HCT116 (cell line): Measurements from ENCODE around the gene PDGFD. TPM values are rescaled to one million over a fixed set of nuclear protein-coding genes. Genes with fewer than 3 reads are reported as not detected.

Experiments used
- ATAC-seq: fragments of 200-7000 bp; cut with Tn5 transposase; 2 replicates; pipeline ENCODE4 v1.9.1; 2020; ENCODE audit warnings: mild to moderate bottlenecking, moderate library complexity
- BruUV-seq: library from RNA; stranded (reverse); fragments of 400-500 nt; replicated peaks from 2 replicates; lab custom pipeline; 2021; lab: Mats Ljungman, UMichigan
- CTCF ChIA-PET: fragments of 300-600 bp; sonication (Branson Sonifier 250); formaldehyde crosslinking; loops from one replicate; lab custom pipeline; 2021; ENCODE audit warnings: antibody characterized with exemption; lab: Charles Lee
- POLR2A ChIA-PET: fragments of 300-600, 350-600 bp; sonication (Branson Sonifier 250); formaldehyde crosslinking; loops from one replicate; lab custom pipeline; 2021; ENCODE audit warnings: antibody characterized with exemption; lab: Charles Lee
- RAD21 ChIA-PET, 2 experiments: fragments of 300-600 bp; sonication (Branson Sonifier 250); formaldehyde crosslinking; loops; one replicate each; lab custom pipeline; 2023; ENCODE audit warnings: low total read pairs in 2 of 2; ENCODE audit not compliant: uncharacterized antibody in 2 of 2, unreplicated experiment in 2 of 2, low non-redundant PET in 1 of 2; lab: Charles Lee
- DNase-seq: peaks from one replicate; pipeline ENCODE4 v3.0.0-alpha.2; 2010; ENCODE audit warnings: low read depth, low spot score
- H2AFZ ChIP-seq: fragments of 200-600 bp; shearing (Covaris generic), sonication (generic); 2 replicates; pipeline ENCODE4 v1.6.1; 2017; ENCODE audit warnings: low read depth, mixed run types, mixed read lengths, antibody characterized with exemption, low read length; ENCODE audit not compliant: poor library complexity, severe bottlenecking
- H3K27ac ChIP-seq: 2 replicates; pipeline ENCODE4 v1.5.1; 2012; ENCODE audit warnings: low read depth, low read length
- H3K27me3 ChIP-seq: fragments of 200-600 bp; sonication (generic); 2 replicates; pipeline ENCODE4 v1.6.1; 2016; ENCODE audit warnings: mixed run types, low read length, mixed read lengths; ENCODE audit not compliant: insufficient read depth
- H3K36me3 ChIP-seq, 2 experiments: fragments of 200-500 bp in 1 of 2; fragments of 200-600 bp in 1 of 2; sonication (Bioruptor generic) in 1 of 2; sonication (generic) in 1 of 2; 2 replicates each; pipeline versions ENCODE4 v1.5.1 to v1.6.1; 2014 to 2016; ENCODE audit warnings: low read length in 2 of 2, inconsistent platforms in 1 of 2, mixed read lengths in 1 of 2, mixed run types in 1 of 2; ENCODE audit not compliant: insufficient read depth in 2 of 2, control insufficient read depth in 1 of 2
- H3K4me1 ChIP-seq, 2 experiments: fragments of 200-600 bp in 1 of 2; sonication (generic) in 1 of 2; 2 replicates each; pipeline versions ENCODE4 v1.5.1 to v1.6.1; 2012 to 2017; ENCODE audit warnings: low read length in 2 of 2, inconsistent platforms in 1 of 2, mild to moderate bottlenecking in 1 of 2, mixed read lengths in 1 of 2, mixed run types in 1 of 2, moderate library complexity in 1 of 2; ENCODE audit not compliant: insufficient read depth in 2 of 2, control insufficient read depth in 1 of 2
- H3K4me2 ChIP-seq: fragments of 200-600 bp; sonication (generic); 2 replicates; pipeline ENCODE4 v1.6.1; 2017; ENCODE audit warnings: mixed run types, low read length, mixed read lengths
- H3K4me3 ChIP-seq, 2 experiments: fragments of 200-600 bp in 1 of 2; sonication (generic) in 1 of 2; replicated peaks in 1 of 2; 2 replicates each; pipeline ENCODE4 v1.5.1; 2011 to 2016; ENCODE audit warnings: low read length in 2 of 2, control low read depth in 1 of 2, low read depth in 1 of 2, mild to moderate bottlenecking in 1 of 2, mixed read lengths in 1 of 2, mixed run types in 1 of 2
- H3K79me2 ChIP-seq: fragments of 200-600 bp; sonication (generic); 2 replicates; pipeline ENCODE4 v1.6.1; 2017; ENCODE audit warnings: mild to moderate bottlenecking, mixed run types, low read length, moderate library complexity, mixed read lengths; ENCODE audit not compliant: insufficient read depth
- H3K9ac ChIP-seq: fragments of 200-600 bp; sonication (generic); 2 replicates; pipeline ENCODE4 v1.6.1; 2016; ENCODE audit warnings: low read length, mixed read lengths
- H3K9me2 ChIP-seq: fragments of 200-600 bp; sonication (generic), shearing (Covaris generic); 2 replicates; pipeline ENCODE4 v1.6.1; 2017; ENCODE audit warnings: mixed run types, mild to moderate bottlenecking, moderate library complexity; ENCODE audit not compliant: insufficient read depth
- H3K9me3 ChIP-seq, 2 experiments: fragments of 200-500 bp in 1 of 2; fragments of 200-600 bp in 1 of 2; sonication (Bioruptor generic) in 1 of 2; sonication (generic) in 1 of 2; 2 replicates each; pipeline ENCODE4 v1.6.1; 2014 to 2017; ENCODE audit warnings: low read length in 2 of 2, mixed read lengths in 2 of 2, inconsistent platforms in 1 of 2, low read depth in 1 of 2, mild to moderate bottlenecking in 1 of 2, mixed run types in 1 of 2, moderate library complexity in 1 of 2; ENCODE audit not compliant: control insufficient read depth in 1 of 2, insufficient read depth in 1 of 2
- H4K20me1 ChIP-seq: fragments of 200-600 bp; sonication (generic), shearing (Covaris generic); 2 replicates; pipeline ENCODE4 v1.6.1; 2017; ENCODE audit warnings: mixed run types, mild to moderate bottlenecking, moderate library complexity; ENCODE audit not compliant: insufficient read depth
- CBX3 ChIP-seq: IDR thresholded peaks from 2 replicates; pipeline ENCODE4 v1.6.1; 2012; ENCODE audit warnings: low read depth
- CEBPB ChIP-seq: IDR thresholded peaks from 2 replicates; pipeline ENCODE4 v1.6.1; 2012; ENCODE audit warnings: low read depth
- EGR1 ChIP-seq: IDR thresholded peaks from 2 replicates; pipeline ENCODE4 v1.6.1; 2012; ENCODE audit warnings: low read depth
- ELF1 ChIP-seq: IDR thresholded peaks from 2 replicates; pipeline ENCODE4 v1.6.1; 2012; ENCODE audit warnings: low read depth, borderline replicate concordance
- EZH2 ChIP-seq: fragments of 200-600 bp; sonication (generic); IDR thresholded peaks from 2 replicates; pipeline ENCODE4 v1.6.1; 2017; ENCODE audit warnings: antibody characterized with exemption, mixed run types
- EZH2phosphoT487 ChIP-seq: fragments of 200-600 bp; IDR thresholded peaks from 2 replicates; pipeline ENCODE4 v1.6.1; 2018; ENCODE audit warnings: antibody characterized with exemption, borderline replicate concordance
- FOSL1 ChIP-seq: IDR thresholded peaks from 2 replicates; pipeline ENCODE4 v1.6.1; 2012; ENCODE audit warnings: low read depth
- JUND ChIP-seq: IDR thresholded peaks from 2 replicates; pipeline ENCODE4 v1.6.1; 2012
- SIN3A ChIP-seq: IDR thresholded peaks from 2 replicates; pipeline ENCODE4 v1.6.1; 2012; ENCODE audit warnings: low read depth
- SP1 ChIP-seq: IDR thresholded peaks from 2 replicates; pipeline ENCODE4 v1.6.1; 2012; ENCODE audit warnings: low read depth
- SRF ChIP-seq: IDR thresholded peaks from 2 replicates; pipeline ENCODE4 v1.6.1; 2012; ENCODE audit warnings: low read depth
- ZFX ChIP-seq: fragments of 450-650 bp; IDR thresholded peaks from 2 replicates; pipeline ENCODE4 v1.6.1; 2017
- ZNF274 ChIP-seq: fragments of 200-500 bp; sonication (Bioruptor generic); IDR thresholded peaks from 2 replicates; pipeline ENCODE4 v1.6.1; 2014; ENCODE audit warnings: mild to moderate bottlenecking, low read depth, low read length, inconsistent platforms
- intact Hi-C: fragments of 100-400 bp; cut with micrococcal nuclease; formaldehyde crosslinking; loops from 2 replicates; pipeline ENCODE4 v1.10.0; 2022
- total RNA-seq: library from RNA; stranded (reverse); gene quantifications from one replicate; pipeline ENCODE4 v1.2.1, GENCODE V29; 2021; ENCODE audit not compliant: unreplicated experiment
- TF ChIP-seq, protein P1 (sequence below): IDR thresholded peaks from 2 replicates; pipeline ENCODE4 v1.6.1; 2012
- TF ChIP-seq, protein P2 (sequence below): IDR thresholded peaks from 2 replicates; pipeline ENCODE4 v1.6.1; 2011; ENCODE audit warnings: mild to moderate bottlenecking, low read length, moderate library complexity; ENCODE audit not compliant: insufficient replicate concordance; ENCODE audit errors: extremely low read depth
- TF ChIP-seq, protein P3 (sequence below): IDR thresholded peaks from 2 replicates; pipeline ENCODE4 v1.6.1; 2012

Gene PDGFD
- total RNA-seq, 1 experiment from 2014 or later, result 0.34 TPM

DNA sequence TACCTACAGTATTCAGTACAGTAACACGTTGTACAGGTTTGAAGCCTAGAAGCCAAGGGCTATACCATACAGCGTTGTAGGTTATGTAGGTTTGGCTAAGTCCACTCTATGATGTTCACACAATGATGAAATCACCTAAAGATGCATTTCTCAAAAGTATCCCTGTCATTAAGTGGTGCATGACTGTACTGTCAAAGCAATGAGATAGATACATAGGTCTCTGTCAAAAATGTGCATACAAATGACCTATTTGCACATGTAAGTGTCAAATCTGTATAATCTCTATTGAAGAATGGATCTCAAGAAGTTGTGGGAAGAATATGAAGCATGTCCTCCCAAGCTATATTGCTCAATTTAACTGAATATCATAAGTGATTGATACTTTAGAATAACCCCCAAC, 139.4 kb downstream of the PDGFD start:
- no peak overlapping the region for H3K27ac ChIP-seq
- RAD21 ChIA-PET, result no interaction called here
- no peak overlapping the region for H2AFZ ChIP-seq
- DNase-seq (no peak), ATAC-seq (no peak)
- intact Hi-C loops, result no loop called here
- H4K20me1 ChIP-seq, result no peaks in the 10 kb centered on the region
- H3K36me3 ChIP-seq, result no peaks in the 10 kb centered on the region
- H3K4me3 ChIP-seq, result no peak overlapping the region
- POLR2A ChIA-PET, result no interaction called here
- H3K9me2 ChIP-seq, result no peaks in the 10 kb centered on the region
- H3K79me2 ChIP-seq, result no peaks in the 10 kb centered on the region
- CTCF ChIA-PET, result no interaction called here
- no peak overlapping the region for H3K9ac ChIP-seq
- no TSS peak for BruUV-seq
- no peaks in the 10 kb centered on the region for H3K4me1 ChIP-seq
- H3K9me3 ChIP-seq, result no peaks in the 10 kb centered on the region
- no peaks in the 10 kb centered on the region for H3K27me3 ChIP-seq
- TF ChIP-seq JUND, result no peak
- no peak for TF ChIP-seq SP1
- no peak for TF ChIP-seq ZNF274
- TF ChIP-seq EZH2, result no peak
- TF ChIP-seq, protein P1, sequence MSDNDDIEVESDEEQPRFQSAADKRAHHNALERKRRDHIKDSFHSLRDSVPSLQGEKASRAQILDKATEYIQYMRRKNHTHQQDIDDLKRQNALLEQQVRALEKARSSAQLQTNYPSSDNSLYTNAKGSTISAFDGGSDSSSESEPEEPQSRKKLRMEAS, result no peak
- no peak for TF ChIP-seq FOSL1
- TF ChIP-seq, protein P2, sequence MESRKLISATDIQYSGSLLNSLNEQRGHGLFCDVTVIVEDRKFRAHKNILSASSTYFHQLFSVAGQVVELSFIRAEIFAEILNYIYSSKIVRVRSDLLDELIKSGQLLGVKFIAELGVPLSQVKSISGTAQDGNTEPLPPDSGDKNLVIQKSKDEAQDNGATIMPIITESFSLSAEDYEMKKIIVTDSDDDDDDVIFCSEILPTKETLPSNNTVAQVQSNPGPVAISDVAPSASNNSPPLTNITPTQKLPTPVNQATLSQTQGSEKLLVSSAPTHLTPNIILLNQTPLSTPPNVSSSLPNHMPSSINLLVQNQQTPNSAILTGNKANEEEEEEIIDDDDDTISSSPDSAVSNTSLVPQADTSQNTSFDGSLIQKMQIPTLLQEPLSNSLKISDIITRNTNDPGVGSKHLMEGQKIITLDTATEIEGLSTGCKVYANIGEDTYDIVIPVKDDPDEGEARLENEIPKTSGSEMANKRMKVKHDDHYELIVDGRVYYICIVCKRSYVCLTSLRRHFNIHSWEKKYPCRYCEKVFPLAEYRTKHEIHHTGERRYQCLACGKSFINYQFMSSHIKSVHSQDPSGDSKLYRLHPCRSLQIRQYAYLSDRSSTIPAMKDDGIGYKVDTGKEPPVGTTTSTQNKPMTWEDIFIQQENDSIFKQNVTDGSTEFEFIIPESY, result no peak
- TF ChIP-seq EGR1, result no peak
- no peak for TF ChIP-seq CEBPB
- TF ChIP-seq CBX3, result no peak
- TF ChIP-seq ZFX, result no peak
- no peak for TF ChIP-seq ELF1
- TF ChIP-seq SRF, result no peak
- TF ChIP-seq, protein P3, sequence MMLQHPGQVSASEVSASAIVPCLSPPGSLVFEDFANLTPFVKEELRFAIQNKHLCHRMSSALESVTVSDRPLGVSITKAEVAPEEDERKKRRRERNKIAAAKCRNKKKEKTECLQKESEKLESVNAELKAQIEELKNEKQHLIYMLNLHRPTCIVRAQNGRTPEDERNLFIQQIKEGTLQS, result no peak
- no peak for TF ChIP-seq EZH2phosphoT487
- no peak for TF ChIP-seq SIN3A
- H3K4me2 ChIP-seq, result no peak overlapping the region
